Transverse colon (tissue), 4 donors: ENCODE measurements around the gene TBC1D2B. TPM values are rescaled to one million over a fixed set of nuclear protein-coding genes. Genes with fewer than 3 reads are reported as not detected.
A peak's percentile ranks its signal among the peaks of the same experiment; 100 is the strongest.

ENCODE experiments used
- DNase-seq: peaks from one replicate; pipeline ENCODE4 v3.0.0-alpha.2; 2019
- H3K27ac ChIP-seq, 4 donors: fragments of 200-600 bp; sonication (generic); 2 replicates each; pipeline ENCODE4 v1.5.1; 2016 to 2018; ENCODE audit warnings: inconsistent platforms in 4 of 4
- H3K27me3 ChIP-seq: fragments of 200-600 bp; sonication (generic); 2 replicates; pipeline ENCODE4 v1.5.1; 2017; ENCODE audit warnings: inconsistent platforms
- H3K36me3 ChIP-seq, 4 donors: fragments of 200-600 bp; sonication (generic); 2 replicates each; pipeline ENCODE4 v1.5.1; 2017 to 2019; ENCODE audit warnings: inconsistent platforms in 4 of 4
- H3K4me1 ChIP-seq, 4 donors: fragments of 200-600 bp; sonication (generic); 2 replicates each; pipeline ENCODE4 v1.5.1; 2017 to 2020; ENCODE audit warnings: inconsistent platforms in 4 of 4
- H3K4me3 ChIP-seq, 4 donors: fragments of 200-600 bp; sonication (generic); 1 replicate in 1 of 4; 2 replicates in 3 of 4; pipeline versions ENCODE4 v1.5.1 to v1.6.1; 2017 to 2019; ENCODE audit warnings: inconsistent platforms in 4 of 4
- H3K9me3 ChIP-seq, 2 donors: fragments of 200-600 bp; sonication (generic); 2 replicates each; pipeline ENCODE4 v1.5.1; 2017 to 2019; ENCODE audit warnings: inconsistent platforms in 2 of 2
- CTCF ChIP-seq, 5 experiments: fragments of 200-600 bp in 3 of 5; fragments of 450-650 bp in 2 of 5; sonication (generic) in 3 of 5; IDR thresholded peaks; 1 replicate in 2 of 5; 2 replicates in 3 of 5; pipeline ENCODE4 v1.5.1; 2016 to 2017; ENCODE audit warnings: antibody characterized with exemption in 5 of 5, inconsistent platforms in 3 of 5, mild to moderate bottlenecking in 2 of 5, moderate library complexity in 1 of 5
- EP300 ChIP-seq: sonication (generic); formaldehyde crosslinking; IDR thresholded peaks from one replicate; pipeline ENCODE4 v1.6.1; 2017; ENCODE audit warnings: antibody characterized with exemption, low read depth
- POLR2A ChIP-seq: fragments of 450-650 bp; IDR thresholded peaks from one replicate; pipeline ENCODE4 v1.6.1; 2016; ENCODE audit warnings: antibody characterized with exemption, mild to moderate bottlenecking, moderate library complexity
- POLR2AphosphoS5 ChIP-seq, 3 donors: sonication (generic); formaldehyde crosslinking; IDR thresholded peaks; one replicate each; pipeline ENCODE4 v1.6.1; 2016; ENCODE audit warnings: antibody characterized with exemption in 3 of 3
- WGBS, 2 donors: methylation state at CpG; one replicate each; pipeline ENCODE4 v1.1.5; 2018; ENCODE audit warnings: low coverage in 1 of 2; 5-methylcytosine and 5-hydroxymethylcytosine counted together
- in situ Hi-C, 4 donors: fragments of 200-750 bp; cut with MboI; loops; one replicate each; pipeline versions ENCODE4 v1.15.0 to v1.15.1; 2017; ENCODE audit warnings: low sequenced_read_pairs in 3 of 4, low pct_ligation_motif_present in 1 of 4, low pct_unique_long_range_greater_than_20kb in 1 of 4
- intact Hi-C: fragments of 100-400 bp; cut with DNase I; formaldehyde crosslinking; loops from one replicate; pipeline ENCODE4 v1.15.1; 2023; ENCODE audit warnings: low total_unique reads
- total RNA-seq, 4 donors: library from RNA; depleted of rRNA; stranded (reverse); fragments of >200 nt; gene quantifications; one replicate each; pipeline ENCODE4 v1.1.0, GENCODE V29; 2016

The TBC1D2B gene
- total RNA-seq, 4 donors from 2014 or later = 40.4 to 62.6 (median 53.8) TPM

GRCh38 chr15:78064544-78064943 lies 13.0 kb downstream of the TBC1D2B start:
- TF ChIP-seq CTCF (IDR thresholded peaks at IDR 0.05) = no peak
- no peak for TF ChIP-seq EP300
- no peak for TF ChIP-seq POLR2AphosphoS5 (IDR thresholded peaks at IDR 0.05)
- no peak for TF ChIP-seq POLR2A
- H3K9me3 ChIP-seq = no peaks in the 10 kb centered on the region
- H3K36me3 ChIP-seq = no peaks in the 10 kb centered on the region
- H3K4me1 ChIP-seq = peaks cover 55 to 97% (median 89%) of the 10 kb centered on the region in 4 donors
- no peaks in the 10 kb centered on the region for H3K27me3 ChIP-seq
- 66 to 72% methylated on average over 2 of the region's 2 CpGs for WGBS, 2 donors
- intact Hi-C loops = no loop called here
- no peak overlapping the region for H3K4me3 ChIP-seq
- H3K27ac ChIP-seq = peak overlapping the region; percentile 87 to 98 (median 96)
- no peak for DNase-seq
- in situ Hi-C loops = no loop called here

GRCh38 chr15:78063970-78064385 lies 13.5 kb downstream of the TBC1D2B start:
- DNase-seq = no peak
- no peak for TF ChIP-seq POLR2A
- peak in 1 of 3 donors; percentile 37 for TF ChIP-seq POLR2AphosphoS5 (IDR thresholded peaks at IDR 0.05)
- Histone ChIP-seq H3K4me3 (no peak overlapping the region), H3K27me3 (no peaks in the 10 kb centered on the region), H3K4me1 (peaks cover 53 to 97% (median 89%) of the 10 kb centered on the region in 4 donors), H3K9me3 (no peaks in the 10 kb centered on the region), H3K36me3 (no peaks in the 10 kb centered on the region), H3K27ac (peak overlapping the region; percentile 87 to 98 (median 96))
- in situ Hi-C loops = no loop called here
- intact Hi-C loops = no loop called here
- 67 to 83% methylated on average over 5 of the region's 5 CpGs for WGBS, 2 donors

- peak overlapping the region; percentile 87 to 98 (median 96) for H3K27ac ChIP-seq
- no peak overlapping the region for H3K4me3 ChIP-seq
- no peaks in the 10 kb centered on the region for H3K36me3 ChIP-seq
- DNase-seq = no peak
- in situ Hi-C loops = no loop called here
- no peak for TF ChIP-seq CTCF (IDR thresholded peaks at IDR 0.05)
- TF ChIP-seq EP300 = no peak
- no peak for TF ChIP-seq POLR2A
- TF ChIP-seq POLR2AphosphoS5 (IDR thresholded peaks at IDR 0.05) = no peak
- H3K9me3 ChIP-seq = no peaks in the 10 kb centered on the region
- intact Hi-C loops = no loop called here
- no peaks in the 10 kb centered on the region for H3K27me3 ChIP-seq
- peaks cover 53 to 97% (median 89%) of the 10 kb centered on the region in 4 donors for H3K4me1 ChIP-seq
These were observed 14.3 kb downstream of the TBC1D2B start for GRCh38 chr15:78063217-78063616.

GRCh38 chr15:78061963-78062427 lies 15.5 kb downstream of the TBC1D2B start:
- Histone ChIP-seq H3K4me3 (peak overlapping the region in 1 of 4 donors; percentile 20), H3K27me3 (no peaks in the 10 kb centered on the region), H3K27ac (peak overlapping the region; percentile 73 to 98 (median 80)), H3K9me3 (no peaks in the 10 kb centered on the region), H3K36me3 (no peaks in the 10 kb centered on the region), H3K4me1 (peaks cover 52 to 97% (median 87%) of the 10 kb centered on the region in 4 donors)
- TF ChIP-seq POLR2A = no peak
- TF ChIP-seq CTCF (IDR thresholded peaks at IDR 0.05) = no peak
- TF ChIP-seq POLR2AphosphoS5 (IDR thresholded peaks at IDR 0.05) = no peak
- no peak for TF ChIP-seq EP300
- 2 to 19% methylated on average over 3 to 6 of the region's 6 CpGs for WGBS, 2 donors
- in situ Hi-C loops (no loop called here), intact Hi-C loops (no loop called here)
- DNase-seq = no peak

GRCh38 chr15:78060232-78060631 lies 17.3 kb downstream of the TBC1D2B start:
- Histone ChIP-seq H3K4me1 (peaks cover 54 to 97% (median 87%) of the 10 kb centered on the region in 4 donors), H3K27me3 (no peaks in the 10 kb centered on the region), H3K36me3 (no peaks in the 10 kb centered on the region), H3K27ac (peak overlapping the region; percentile 52 to 85 (median 72)), H3K9me3 (no peaks in the 10 kb centered on the region), H3K4me3 (no peak overlapping the region)
- WGBS, 2 donors = 90 to 95% methylated on average over 2 to 5 of the region's 5 CpGs
- no peak for DNase-seq
- TF ChIP-seq POLR2A (no peak), EP300 (no peak)
- intact Hi-C loops (no loop called here), in situ Hi-C loops (no loop called here)
